ENCODE data around the gene NOL3. TPM values are rescaled to one million over a fixed set of nuclear protein-coding genes. Genes with fewer than 3 reads are reported as not detected.

The NOL3 gene
- total RNA-seq, 1 donor from 2014 or later, result 2.6 TPM

DNA sequence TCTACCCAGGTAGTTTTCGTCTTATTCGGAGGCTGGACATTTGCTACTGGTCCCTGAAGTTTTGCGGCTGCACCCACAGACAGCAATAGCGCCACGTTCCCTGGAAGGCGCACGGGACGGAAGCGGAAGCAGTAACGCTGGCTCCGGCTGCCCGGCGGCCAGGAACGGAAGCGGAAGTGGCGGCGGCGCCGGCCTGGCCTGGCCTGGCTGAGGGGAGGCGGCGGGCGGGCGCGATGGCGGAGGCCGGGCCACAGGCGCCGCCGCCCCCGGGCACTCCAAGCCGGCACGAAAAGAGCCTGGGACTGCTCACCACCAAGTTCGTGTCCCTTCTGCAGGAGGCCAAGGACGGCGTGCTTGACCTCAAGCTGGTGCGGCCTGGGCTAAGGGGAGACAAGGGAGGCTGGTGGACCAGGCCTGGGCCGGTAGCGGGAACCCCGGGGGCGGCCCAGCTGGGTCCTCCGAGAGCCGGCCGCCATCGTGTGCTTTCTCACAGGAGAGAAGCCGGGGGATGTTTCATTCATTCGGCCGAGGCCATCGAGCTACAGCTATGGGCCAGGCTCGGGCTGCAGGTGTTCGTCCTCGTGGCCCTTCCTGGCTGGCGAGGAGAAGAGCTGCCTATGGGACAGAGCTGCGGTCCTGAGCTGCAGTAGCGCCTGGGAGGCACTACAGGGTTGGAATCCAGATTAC lies 21.8 kb downstream of the NOL3 start, which contains the start of gene E2F4:
TSS of gene E2F4 (plus strand) at position 161 of the 687 bp plus-strand sequence. CDS start at position 234, 73 bp downstream.
- Mint-ChIP-seq H3K27me3 (ENCODE audit: unreplicated experiment) (peaks cover 22% of the 10 kb centered on the region), H3K9me3 (ENCODE audit: unreplicated experiment) (no peaks in the 10 kb centered on the region), H3K4me1 (ENCODE audit: unreplicated experiment) (peaks cover 69% of the 10 kb centered on the region), H3K4me3 (ENCODE audit: unreplicated experiment) (peak within 1 kb of the TSS; percentile 97), H3K36me3 (ENCODE audit: low read depth, unreplicated experiment) (peaks cover 40% of the 10 kb centered on the region), H3K27ac (ENCODE audit: unreplicated experiment) (peak within 1 kb of the TSS; percentile 92)
- no peak for TF ChIP-seq CTCF (IDR thresholded peaks at IDR 0.05; ENCODE audit: unreplicated experiment)
- peak; percentile 93 for DNase-seq (ENCODE audit: low spot score)

DNA sequence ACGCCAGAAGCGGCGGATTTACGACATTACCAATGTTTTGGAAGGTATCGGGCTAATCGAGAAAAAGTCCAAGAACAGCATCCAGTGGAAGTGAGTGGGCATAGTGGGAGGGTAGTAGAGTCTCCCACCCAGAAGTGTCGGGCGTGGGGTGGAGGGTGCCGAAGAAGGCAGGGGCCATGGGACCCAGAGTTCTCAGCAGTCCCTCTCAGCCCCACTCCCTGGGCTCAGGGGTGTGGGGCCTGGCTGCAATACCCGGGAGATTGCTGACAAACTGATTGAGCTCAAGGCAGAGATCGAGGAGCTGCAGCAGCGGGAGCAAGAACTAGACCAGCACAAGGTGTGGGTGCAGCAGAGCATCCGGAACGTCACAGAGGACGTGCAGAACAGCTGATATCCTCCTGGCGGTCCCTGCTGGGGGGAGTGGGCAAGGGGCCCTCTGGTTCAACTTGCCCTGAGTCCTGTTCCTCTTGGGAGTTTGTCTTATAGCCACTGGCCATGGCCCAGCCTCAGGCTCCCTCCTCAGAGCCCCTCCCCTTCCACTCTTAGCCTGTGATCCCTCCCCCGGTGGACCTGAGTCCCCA lies 22.5 kb downstream of the NOL3 start:
- Mint-ChIP-seq H3K27ac (ENCODE audit: unreplicated experiment) (peak overlapping the region; percentile 92), H3K27me3 (ENCODE audit: unreplicated experiment) (peaks cover 22% of the 10 kb centered on the region), H3K9me3 (ENCODE audit: unreplicated experiment) (no peaks in the 10 kb centered on the region), H3K4me3 (ENCODE audit: unreplicated experiment) (peak overlapping the region; percentile 97), H3K4me1 (ENCODE audit: unreplicated experiment) (peaks cover 70% of the 10 kb centered on the region), H3K36me3 (ENCODE audit: low read depth, unreplicated experiment) (peaks cover 40% of the 10 kb centered on the region)
- DNase-seq (ENCODE audit: low spot score), result no peak
- TF ChIP-seq CTCF (IDR thresholded peaks at IDR 0.05; ENCODE audit: unreplicated experiment), result no peak

GRCh38 chr16:67193536-67193935 lies 23.2 kb downstream of the NOL3 start:
- Mint-ChIP-seq H3K4me1 (ENCODE audit: unreplicated experiment) (peaks cover 69% of the 10 kb centered on the region), H3K27me3 (ENCODE audit: unreplicated experiment) (peaks cover 23% of the 10 kb centered on the region), H3K9me3 (ENCODE audit: unreplicated experiment) (no peaks in the 10 kb centered on the region), H3K36me3 (ENCODE audit: low read depth, unreplicated experiment) (peaks cover 40% of the 10 kb centered on the region), H3K27ac (ENCODE audit: unreplicated experiment) (peak overlapping the region; percentile 92), H3K4me3 (ENCODE audit: unreplicated experiment) (peak overlapping the region; percentile 97)
- TF ChIP-seq CTCF (IDR thresholded peaks at IDR 0.05; ENCODE audit: unreplicated experiment), result no peak
- no peak for DNase-seq (ENCODE audit: low spot score)

GRCh38 chr16:67194260-67194659 lies 23.9 kb downstream of the NOL3 start:
- TF ChIP-seq CTCF (IDR thresholded peaks at IDR 0.05; ENCODE audit: unreplicated experiment), result no peak
- peaks cover 24% of the 10 kb centered on the region for H3K27me3 Mint-ChIP-seq (ENCODE audit: unreplicated experiment)
- DNase-seq (ENCODE audit: low spot score), result no peak
- peak overlapping the region; percentile 58 for H3K27ac Mint-ChIP-seq (ENCODE audit: unreplicated experiment)
- H3K9me3 Mint-ChIP-seq (ENCODE audit: unreplicated experiment), result no peaks in the 10 kb centered on the region
- H3K4me3 Mint-ChIP-seq (ENCODE audit: unreplicated experiment), result peak overlapping the region; percentile 97
- peaks cover 69% of the 10 kb centered on the region for H3K4me1 Mint-ChIP-seq (ENCODE audit: unreplicated experiment)
- peaks cover 40% of the 10 kb centered on the region for H3K36me3 Mint-ChIP-seq (ENCODE audit: low read depth, unreplicated experiment)

- H3K4me3 Mint-ChIP-seq (ENCODE audit: unreplicated experiment), result peak overlapping the region; percentile 86
- H3K36me3 Mint-ChIP-seq (ENCODE audit: low read depth, unreplicated experiment), result peaks cover 40% of the 10 kb centered on the region
- no peak for DNase-seq (ENCODE audit: low spot score)
- H3K9me3 Mint-ChIP-seq (ENCODE audit: unreplicated experiment), result no peaks in the 10 kb centered on the region
- no peak for TF ChIP-seq CTCF (IDR thresholded peaks at IDR 0.05; ENCODE audit: unreplicated experiment)
- H3K27me3 Mint-ChIP-seq (ENCODE audit: unreplicated experiment), result peaks cover 28% of the 10 kb centered on the region
- H3K4me1 Mint-ChIP-seq (ENCODE audit: unreplicated experiment), result peaks cover 63% of the 10 kb centered on the region
- H3K27ac Mint-ChIP-seq (ENCODE audit: unreplicated experiment), result peak overlapping the region; percentile 72
These were observed 25.3 kb downstream of the NOL3 start for GRCh38 chr16:67195676-67196075.
